Smooth muscle cell (in vitro differentiated cells): ENCODE results near the gene GALNT18. TPM values are rescaled to one million over a fixed set of nuclear protein-coding genes. Genes with fewer than 3 reads are reported as not detected.

Source experiments
- DNase-seq: peaks from one replicate; lab custom pipeline; 2025; ENCODE audit not compliant: unreplicated experiment; lab: John Stamatoyannopoulos, UW
- H2AFZ ChIP-seq: fragments of 200-600 bp; sonication (generic); 2 replicates; pipeline ENCODE4 v1.6.0; 2016; ENCODE audit warnings: antibody characterized with exemption, low read depth, mild to moderate bottlenecking
- H3F3A ChIP-seq: fragments of 200-600 bp; sonication (generic); 2 replicates; pipeline ENCODE4 v1.6.0; 2017; ENCODE audit warnings: antibody characterized with exemption, low read depth
- H3K27ac ChIP-seq: fragments of 200-600 bp; sonication (generic); 2 replicates; pipeline ENCODE4 v1.5.1; 2016; ENCODE audit warnings: low read depth, mild to moderate bottlenecking
- H3K27me3 ChIP-seq: fragments of 200-600 bp; sonication (generic); 2 replicates; pipeline ENCODE4 v1.6.1; 2016; ENCODE audit warnings: low read depth, mild to moderate bottlenecking
- H3K36me3 ChIP-seq: fragments of 200-600 bp; sonication (generic); 2 replicates; pipeline ENCODE4 v1.5.1; 2016; ENCODE audit warnings: low read depth
- H3K4me1 ChIP-seq: fragments of 200-600 bp; sonication (generic); 2 replicates; pipeline ENCODE4 v1.5.1; 2016; ENCODE audit warnings: low read depth
- H3K4me2 ChIP-seq: fragments of 200-600 bp; sonication (generic); 2 replicates; pipeline ENCODE4 v1.6.0; 2016; ENCODE audit warnings: mild to moderate bottlenecking
- H3K4me3 ChIP-seq: fragments of 200-600 bp; sonication (generic); 2 replicates; pipeline ENCODE4 v1.5.1; 2016; ENCODE audit warnings: mild to moderate bottlenecking
- H3K79me2 ChIP-seq: fragments of 200-600 bp; sonication (generic); 2 replicates; pipeline ENCODE4 v1.6.0; 2016; ENCODE audit warnings: low read depth, mild to moderate bottlenecking
- H3K9ac ChIP-seq: fragments of 200-600 bp; sonication (generic); 2 replicates; pipeline ENCODE4 v1.6.0; 2016; ENCODE audit warnings: low read depth
- H3K9me3 ChIP-seq: fragments of 200-600 bp; sonication (generic); replicated peaks from 2 replicates; pipeline ENCODE4 v1.5.1; 2016; ENCODE audit warnings: low read depth
- H4K20me1 ChIP-seq: fragments of 200-600 bp; sonication (generic); 2 replicates; pipeline ENCODE4 v1.6.0; 2016; ENCODE audit warnings: low read depth
- WGBS: methylation state at CpG from one replicate; pipeline ENCODE4 v1.1.7; 2016; ENCODE audit warnings: low lambda C conversion rate; 5-methylcytosine and 5-hydroxymethylcytosine counted together
- polyA plus RNA-seq: library from polyadenylated mRNA; unstranded; fragments of >200 nt; fragmentation: Nextera tagmentation; extraction: Ambion mirVana; gene quantifications from 2 replicates; pipeline ENCODE4 v1.2.1, GENCODE V29; 2016
- total RNA-seq: library from RNA; depleted of rRNA; stranded (reverse); fragments of >200 nt; gene quantifications from 2 replicates; pipeline ENCODE4 v1.2.3, GENCODE V29; 2014
- TF ChIP-seq, protein P1 (sequence below): fragments of 200-600 bp; sonication (generic); IDR thresholded peaks from 2 replicates; pipeline ENCODE4 v1.5.1; 2017; ENCODE audit warnings: borderline replicate concordance, mild to moderate bottlenecking, antibody characterized with exemption; ENCODE audit not compliant: insufficient read depth, poor library complexity, severe bottlenecking

Gene GALNT18
- total and polyA plus RNA-seq, 2 experiments from 2014 or later: 11.5 to 16.3 TPM

GRCh38 chr11:11296434-11296833, 325.4 kb downstream of the GALNT18 start:
- Histone ChIP-seq H3F3A (no peaks in the 10 kb centered on the region), H3K9me3 (no peaks in the 10 kb centered on the region), H2AFZ (no peak overlapping the region), H3K36me3 (no peaks in the 10 kb centered on the region), H3K27me3 (no peaks in the 10 kb centered on the region), H3K4me2 (no peak overlapping the region), H3K4me3 (no peak overlapping the region), H3K27ac (no peak overlapping the region), H4K20me1 (no peaks in the 10 kb centered on the region), H3K79me2 (no peaks in the 10 kb centered on the region), H3K9ac (no peak overlapping the region), H3K4me1 (peaks cover 6% of the 10 kb centered on the region)
- TF ChIP-seq, protein P1, sequence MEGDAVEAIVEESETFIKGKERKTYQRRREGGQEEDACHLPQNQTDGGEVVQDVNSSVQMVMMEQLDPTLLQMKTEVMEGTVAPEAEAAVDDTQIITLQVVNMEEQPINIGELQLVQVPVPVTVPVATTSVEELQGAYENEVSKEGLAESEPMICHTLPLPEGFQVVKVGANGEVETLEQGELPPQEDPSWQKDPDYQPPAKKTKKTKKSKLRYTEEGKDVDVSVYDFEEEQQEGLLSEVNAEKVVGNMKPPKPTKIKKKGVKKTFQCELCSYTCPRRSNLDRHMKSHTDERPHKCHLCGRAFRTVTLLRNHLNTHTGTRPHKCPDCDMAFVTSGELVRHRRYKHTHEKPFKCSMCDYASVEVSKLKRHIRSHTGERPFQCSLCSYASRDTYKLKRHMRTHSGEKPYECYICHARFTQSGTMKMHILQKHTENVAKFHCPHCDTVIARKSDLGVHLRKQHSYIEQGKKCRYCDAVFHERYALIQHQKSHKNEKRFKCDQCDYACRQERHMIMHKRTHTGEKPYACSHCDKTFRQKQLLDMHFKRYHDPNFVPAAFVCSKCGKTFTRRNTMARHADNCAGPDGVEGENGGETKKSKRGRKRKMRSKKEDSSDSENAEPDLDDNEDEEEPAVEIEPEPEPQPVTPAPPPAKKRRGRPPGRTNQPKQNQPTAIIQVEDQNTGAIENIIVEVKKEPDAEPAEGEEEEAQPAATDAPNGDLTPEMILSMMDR: no peak
- DNase-seq: no peak
- WGBS: 43% methylated on average over 3 of the region's 3 CpGs

- Histone ChIP-seq H3K4me2 (no peak overlapping the region), H3K4me3 (no peak overlapping the region), H2AFZ (no peak overlapping the region), H3K9ac (no peak overlapping the region), H3K27me3 (no peaks in the 10 kb centered on the region), H3K36me3 (no peaks in the 10 kb centered on the region), H4K20me1 (no peaks in the 10 kb centered on the region), H3K9me3 (no peaks in the 10 kb centered on the region), H3K27ac (no peak overlapping the region), H3K4me1 (peaks cover 6% of the 10 kb centered on the region), H3K79me2 (no peaks in the 10 kb centered on the region), H3F3A (no peaks in the 10 kb centered on the region)
- 43% methylated on average over 3 of the region's 3 CpGs for WGBS
- TF ChIP-seq, protein P1: no peak
- DNase-seq: no peak
Measured at GRCh38 chr11:11294551-11294855, 327.3 kb downstream of the GALNT18 start.

DNA sequence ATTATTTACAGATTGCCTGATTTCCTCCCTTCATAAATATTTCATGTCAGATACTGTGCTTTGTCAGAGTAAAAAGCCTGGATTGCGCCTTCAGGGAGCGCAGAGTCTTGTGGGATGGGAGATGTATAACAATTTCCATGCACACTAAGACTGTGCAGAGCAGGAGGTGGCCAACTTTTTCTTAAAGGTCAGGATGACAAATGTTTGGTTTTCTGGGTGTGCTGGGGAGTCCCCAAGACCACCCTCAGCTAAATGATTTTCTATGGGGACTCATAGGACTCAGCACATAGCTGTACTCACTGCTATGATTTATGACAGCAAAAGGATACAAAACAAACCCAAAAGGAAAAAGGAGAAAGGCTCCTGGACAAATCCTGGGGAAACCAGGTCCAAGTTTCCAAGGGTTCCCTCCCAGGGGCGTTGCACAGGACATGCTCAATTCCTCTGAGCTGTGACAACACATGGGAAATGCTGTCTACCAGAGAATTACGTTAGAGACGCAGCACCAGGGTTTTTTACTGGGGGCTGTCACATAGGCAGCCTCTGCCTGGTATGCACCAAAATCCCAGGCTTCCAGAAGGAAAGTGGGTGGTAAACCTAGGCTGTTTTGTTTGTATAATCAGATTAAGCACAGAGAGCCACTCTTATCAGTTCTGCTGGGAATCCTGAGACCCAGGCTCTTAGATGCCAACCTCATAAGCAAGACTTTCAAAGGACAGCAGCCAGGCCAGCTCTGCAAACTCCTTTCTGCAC, 327.8 kb downstream of the GALNT18 start:
- TF ChIP-seq, protein P1: no peak
- no peak overlapping the region for H3K9ac ChIP-seq
- H3K4me1 ChIP-seq: peaks cover 6% of the 10 kb centered on the region
- no peaks in the 10 kb centered on the region for H3K9me3 ChIP-seq
- no peaks in the 10 kb centered on the region for H3F3A ChIP-seq
- H3K79me2 ChIP-seq: no peaks in the 10 kb centered on the region
- no peak overlapping the region for H2AFZ ChIP-seq
- no peaks in the 10 kb centered on the region for H4K20me1 ChIP-seq
- H3K4me3 ChIP-seq: no peak overlapping the region
- H3K27ac ChIP-seq: peak overlapping the region; percentile 38
- WGBS: 41% methylated on average over 5 of the region's 5 CpGs
- H3K4me2 ChIP-seq: peak overlapping the region; percentile 50
- DNase-seq: no peak
- H3K36me3 ChIP-seq: no peaks in the 10 kb centered on the region
- no peaks in the 10 kb centered on the region for H3K27me3 ChIP-seq

GRCh38 chr11:11292839-11293238, 329.0 kb downstream of the GALNT18 start:
- 74% methylated on average over 12 of the region's 12 CpGs for WGBS
- H3K4me1 ChIP-seq: peaks cover 6% of the 10 kb centered on the region
- TF ChIP-seq, protein P1: no peak
- DNase-seq: no peak
- no peak overlapping the region for H3K9ac ChIP-seq
- H2AFZ ChIP-seq: no peak overlapping the region
- no peaks in the 10 kb centered on the region for H3K9me3 ChIP-seq
- H4K20me1 ChIP-seq: no peaks in the 10 kb centered on the region
- H3K79me2 ChIP-seq: no peaks in the 10 kb centered on the region
- no peaks in the 10 kb centered on the region for H3K36me3 ChIP-seq
- no peak overlapping the region for H3K4me3 ChIP-seq
- H3K27ac ChIP-seq: no peak overlapping the region
- no peak overlapping the region for H3K4me2 ChIP-seq
- H3F3A ChIP-seq: no peaks in the 10 kb centered on the region
- no peaks in the 10 kb centered on the region for H3K27me3 ChIP-seq
